ENCODE data around the gene ARL11.

Gene ARL11

GRCh38 chr13:49615836-49616675 is 12.3 kb upstream of the ARL11 start:
- peak in 1 of 3 donors; percentile 54 for DNase-seq

GRCh38 chr13:49616676-49617065 is 11.6 kb upstream of the ARL11 start:
- no peak for DNase-seq

GRCh38 chr13:49620170-49620621 is 8.1 kb upstream of the ARL11 start:
- DNase-seq, result no peak

- no peak for DNase-seq
Measured at GRCh38 chr13:49622174-49622946, 5.9 kb upstream of the ARL11 start.

GRCh38 chr13:49624229-49624628 is 4.1 kb upstream of the ARL11 start:
- no peak for DNase-seq

- peak; percentile 44 to 71 (median 62) for DNase-seq
Measured at GRCh38 chr13:49625392-49626079, 2.8 kb upstream of the ARL11 start.

- peak in 2 of 3 donors; percentile 26 to 37 for DNase-seq
Measured at GRCh38 chr13:49629196-49629938, 1.1 kb downstream of the ARL11 start.

GRCh38 chr13:49629947-49630346 is 1.6 kb downstream of the ARL11 start:
- no peak for DNase-seq

- DNase-seq, result no peak
Measured at GRCh38 chr13:49630580-49630979, 2.3 kb downstream of the ARL11 start.

- no peak for DNase-seq
Measured at GRCh38 chr13:49632156-49632555, 3.8 kb downstream of the ARL11 start.

- DNase-seq, result peak; percentile 39 to 61 (median 47)
Measured at GRCh38 chr13:49633710-49634109, 5.4 kb downstream of the ARL11 start.

- peak; percentile 49 to 77 (median 64) for DNase-seq
Measured at GRCh38 chr13:49635599-49636433, 7.5 kb downstream of the ARL11 start.

- no peak for DNase-seq
Measured at GRCh38 chr13:49636705-49637104, 8.4 kb downstream of the ARL11 start.

GRCh38 chr13:49638030-49638743 is 9.9 kb downstream of the ARL11 start:
- DNase-seq, result no peak

- no peak for DNase-seq
Measured at GRCh38 chr13:49638744-49639072, 10.4 kb downstream of the ARL11 start.

GRCh38 chr13:49641801-49642291 is 13.5 kb downstream of the ARL11 start:
- peak; percentile 94 to 97 (median 94) for DNase-seq

GRCh38 chr13:49643035-49643646 is 14.8 kb downstream of the ARL11 start:
- DNase-seq, result peak; percentile 56 to 66 (median 57)

- no peak for DNase-seq
Measured at GRCh38 chr13:49645451-49645850, 17.1 kb downstream of the ARL11 start.

GRCh38 chr13:49646688-49647087 is 18.4 kb downstream of the ARL11 start:
- no peak for DNase-seq

- no peak for DNase-seq
Measured at GRCh38 chr13:49649244-49649962, 21.1 kb downstream of the ARL11 start.

Measured in suppressor macrophage treated with lipopolysaccharide for 1 hour (primary cell).